ENCODE results near the gene C16orf89.

GRCh38 chr16:5027086-5027485 lies 38.7 kb downstream of the C16orf89 start:
- TF ChIP-seq CTCF (IDR thresholded peaks at IDR 0.05) (no peak), MYBL2 (CRISPR knock-in tag; IDR thresholded peaks at IDR 0.05) (no peak), MXD4 (CRISPR knock-in tag; IDR thresholded peaks at IDR 0.05; ENCODE audit: borderline replicate concordance) (no peak), ELF4 (CRISPR knock-in tag; IDR thresholded peaks at IDR 0.05; ENCODE audit: low read depth) (no peak), USF1 (CRISPR knock-in tag; IDR thresholded peaks at IDR 0.05) (no peak), ZNF138 (CRISPR knock-in tag; conservative IDR thresholded peaks at IDR 0.05) (no peak), FOXP1 (CRISPR knock-in tag; IDR thresholded peaks at IDR 0.05; ENCODE audit: borderline replicate concordance) (no peak), CREM (CRISPR knock-in tag; IDR thresholded peaks at IDR 0.05) (no peak), HMGXB4 (CRISPR knock-in tag; IDR thresholded peaks at IDR 0.05) (no peak), E2F1 (CRISPR knock-in tag; IDR thresholded peaks at IDR 0.05) (no peak), TP53 (CRISPR knock-in tag; IDR thresholded peaks at IDR 0.05) (no peak)
- TF ChIP-seq, protein P1, sequence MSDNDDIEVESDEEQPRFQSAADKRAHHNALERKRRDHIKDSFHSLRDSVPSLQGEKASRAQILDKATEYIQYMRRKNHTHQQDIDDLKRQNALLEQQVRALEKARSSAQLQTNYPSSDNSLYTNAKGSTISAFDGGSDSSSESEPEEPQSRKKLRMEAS (CRISPR knock-in tag; IDR thresholded peaks at IDR 0.05): no peak

All from WTC11 (cell line).